ENCODE results near the gene CRADD.

CRADD gene

DNA sequence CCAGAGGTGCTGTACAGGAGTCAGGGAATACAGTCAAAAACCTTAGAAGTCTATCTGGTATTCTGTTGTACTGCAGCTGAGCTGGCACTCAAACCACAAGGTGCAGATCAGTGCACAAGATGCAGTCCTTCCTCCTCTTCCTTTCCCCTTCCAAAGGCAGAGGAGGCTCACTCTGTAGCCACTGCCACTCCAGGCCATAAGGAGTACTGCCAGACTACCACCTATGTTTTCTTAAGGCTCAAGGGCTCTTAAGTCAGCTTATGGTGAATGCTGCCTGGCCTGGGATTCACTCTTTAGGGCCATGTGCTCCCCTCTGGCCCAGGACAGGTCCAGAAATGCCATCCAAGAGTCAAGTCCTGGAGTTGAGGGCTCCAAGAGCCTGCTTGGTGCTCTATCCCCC is 200.3 kb downstream of the CRADD start:
- POLR2A ChIA-PET: no interaction called here

GRCh38 chr12:93879476-93880421 is 202.6 kb downstream of the CRADD start:
- TF ChIP-seq ZNF19 (tag by site-specific recombination; IDR thresholded peaks at IDR 0.05; ENCODE audit: low read depth) (no peak), TRIM28 (IDR thresholded peaks at IDR 0.05; ENCODE audit: borderline replicate concordance, low read length) (peak; percentile 61; the same call in 1 of the 2 replicates), PRDM10 (tag by site-specific recombination; IDR thresholded peaks at IDR 0.05) (0 out of 2 replicates have a peak, but pooled peaks have one; percentile 21)
- CTCF ChIA-PET: interaction anchor here (1.6 kb wide), 1 partner anchor 222 kb away, joined by 8 read pairs; no protein-coding TSS in a partner anchor
- Histone ChIP-seq H3K27ac (ENCODE audit: extremely low read depth, low read depth, low read length) (peak overlapping the region; percentile 19; the same call in 1 of the 2 replicates), H3K36me3 (ENCODE audit: control insufficient read depth in 2 of 2, insufficient read depth in 1 of 2, low read length in 2 of 2) (no peaks in the 10 kb centered on the region), H3K4me1 (ENCODE audit: control insufficient read depth, insufficient read depth, low read length) (peaks cover 19% of the 10 kb centered on the region), H3K9me3 (ENCODE audit: control insufficient read depth, insufficient read depth, low read depth, low read length) (no peaks in the 10 kb centered on the region), H3K4me3 (ENCODE audit: low read depth, low read length) (no peak overlapping the region)
- POLR2A ChIA-PET: no interaction called here

More for the DNA sequence above, 200.3 kb downstream of the CRADD start:
- Histone ChIP-seq H3K4me1 (ENCODE audit: control insufficient read depth, insufficient read depth, low read length) (peaks cover 19% of the 10 kb centered on the region), H3K9me3 (ENCODE audit: control insufficient read depth, insufficient read depth, low read depth, low read length) (no peaks in the 10 kb centered on the region), H3K36me3 (ENCODE audit: control insufficient read depth in 2 of 2, insufficient read depth in 1 of 2, low read length in 2 of 2) (no peaks in the 10 kb centered on the region), H3K4me3 (ENCODE audit: low read depth, low read length) (no peak overlapping the region), H3K27ac (ENCODE audit: extremely low read depth, low read depth, low read length) (no peak overlapping the region)
- TF ChIP-seq ZNF561 (tag by site-specific recombination; IDR thresholded peaks at IDR 0.05; ENCODE audit: borderline replicate concordance) (no peak), ZNF341 (tag by site-specific recombination; IDR thresholded peaks at IDR 0.05; ENCODE audit: low read depth) (no peak), ZNF24 (tag by site-specific recombination; IDR thresholded peaks at IDR 0.05) (no peak)
- CTCF ChIA-PET: no interaction called here

DNA sequence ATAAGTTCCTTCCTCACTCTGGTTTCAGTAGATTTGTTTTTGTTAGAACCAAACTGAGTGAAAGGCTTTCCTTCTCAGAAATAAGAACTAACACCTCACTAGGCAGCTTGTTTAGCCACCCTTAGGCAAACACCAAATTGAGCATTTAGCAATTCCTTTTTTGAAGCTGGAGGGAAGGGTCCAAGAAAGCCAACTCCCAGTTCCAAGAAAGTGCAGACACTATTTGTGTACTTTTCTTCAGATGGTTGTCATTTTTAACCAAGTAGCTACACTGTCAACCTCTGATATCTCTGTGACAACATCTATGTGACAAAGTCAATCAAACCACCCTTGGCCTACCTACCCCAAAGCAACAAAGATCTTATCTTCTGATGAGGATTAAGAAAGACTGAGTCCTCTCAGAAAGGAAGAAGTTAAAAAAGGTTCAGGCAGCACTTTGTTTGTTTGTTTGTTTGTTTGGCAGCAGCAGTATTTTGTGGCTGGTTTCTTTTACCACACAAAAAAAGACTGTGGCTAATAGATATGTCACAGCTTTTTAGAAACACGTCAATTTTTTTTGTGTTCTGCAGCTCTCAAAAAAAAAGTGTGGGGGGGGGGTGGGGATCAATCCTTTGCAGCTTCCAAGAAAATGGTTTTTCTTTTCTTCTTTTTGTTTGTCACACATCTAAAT is 203.8 kb downstream of the CRADD start:
- ChIA-PET POLR2A (interaction anchor here (0.6 kb wide), 2 partner anchors 115 to 960 kb away, joined by 3 to 8 read pairs; no protein-coding TSS in a partner anchor), CTCF (interaction anchor here (0.6 to 1.6 kb wide), 2 partner anchors 221 to 226 kb away, joined by 3 to 8 read pairs; no protein-coding TSS in a partner anchor)
- Histone ChIP-seq H3K4me1 (ENCODE audit: control insufficient read depth, insufficient read depth, low read length) (peaks cover 22% of the 10 kb centered on the region), H3K27ac (ENCODE audit: extremely low read depth, low read depth, low read length) (no peak overlapping the region; the same call in 1 of the 2 replicates), H3K36me3 (ENCODE audit: control insufficient read depth in 2 of 2, insufficient read depth in 1 of 2, low read length in 2 of 2) (no peaks in the 10 kb centered on the region), H3K9me3 (ENCODE audit: control insufficient read depth, insufficient read depth, low read depth, low read length) (no peaks in the 10 kb centered on the region), H3K4me3 (ENCODE audit: low read depth, low read length) (no peak overlapping the region)
- TF ChIP-seq OVOL3 (tag by site-specific recombination; IDR thresholded peaks at IDR 0.05) (no peak), INSM2 (tag by site-specific recombination; IDR thresholded peaks at IDR 0.05) (no peak), ZNF274 (IDR thresholded peaks at IDR 0.05; ENCODE audit: low read length) (no peak), ZNF274 (tag by site-specific recombination; IDR thresholded peaks at IDR 0.05; ENCODE audit: borderline replicate concordance) (no peak), ZNF501 (tag by site-specific recombination; IDR thresholded peaks at IDR 0.05) (no peak), ZNF521 (tag by site-specific recombination; IDR thresholded peaks at IDR 0.05) (no peak)

Measured in HEK293 (cell line).